GM18867 (cell line): ENCODE data around the gene PAFAH2.

ENCODE experiments used
- ATAC-seq: cut with Tn5 transposase; IDR thresholded peaks from one replicate; pipeline ENCODE4 v1.9.1; 2021; ENCODE audit warnings: mild to moderate bottlenecking, moderate library complexity; ENCODE audit not compliant: unreplicated experiment

Gene PAFAH2

DNA sequence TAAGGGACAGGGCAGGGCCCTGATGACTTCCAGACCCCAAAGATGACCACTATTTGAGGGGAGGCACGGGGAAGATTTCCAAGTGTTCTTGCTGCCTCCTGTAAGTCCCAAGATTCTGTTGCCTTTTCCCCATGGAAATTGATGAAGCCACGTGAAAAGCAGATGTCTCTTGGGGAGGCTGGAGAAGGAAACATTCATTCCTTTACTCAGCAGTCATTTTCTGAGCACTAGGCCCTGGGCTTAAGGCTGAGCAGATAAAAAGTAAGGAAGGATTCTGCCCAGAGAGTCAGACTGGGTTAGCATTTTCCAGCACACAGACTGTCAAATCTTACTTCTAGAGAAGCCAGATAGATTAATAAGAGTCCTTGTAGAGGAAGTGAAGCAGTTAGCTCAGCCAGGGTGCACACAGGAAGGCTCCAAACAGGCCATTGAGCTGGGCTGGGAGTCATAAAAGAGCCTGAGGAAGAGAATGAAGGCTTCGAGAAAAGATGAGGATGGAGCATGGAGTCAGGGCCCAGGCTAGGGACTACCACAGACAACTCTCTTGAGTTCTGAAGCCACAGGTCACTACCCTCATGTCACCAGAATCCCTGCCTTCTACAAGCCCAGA, 33.9 kb upstream of the PAFAH2 start:
- ATAC-seq, result no peak

DNA sequence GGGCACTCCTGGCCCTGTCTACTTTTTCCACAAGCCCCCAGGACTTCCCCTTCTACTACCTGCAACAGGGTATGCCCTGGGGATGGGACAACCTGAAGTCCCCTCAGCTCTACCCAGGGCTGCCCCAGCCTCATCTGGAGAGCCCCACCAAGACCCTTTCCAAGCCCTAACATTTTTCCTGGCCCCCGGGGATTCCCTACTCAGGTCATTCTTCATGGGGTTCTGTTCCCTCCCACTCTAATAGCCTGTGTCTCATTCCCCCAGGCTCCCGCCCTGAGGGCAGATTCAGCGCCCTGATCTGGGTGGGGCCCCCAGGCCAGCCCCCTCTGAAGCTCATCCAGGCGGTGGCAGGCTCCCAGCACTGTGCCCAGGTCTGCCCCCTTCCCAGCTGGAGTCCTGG, 33.3 kb upstream of the PAFAH2 start:
- ATAC-seq, result no peak

DNA sequence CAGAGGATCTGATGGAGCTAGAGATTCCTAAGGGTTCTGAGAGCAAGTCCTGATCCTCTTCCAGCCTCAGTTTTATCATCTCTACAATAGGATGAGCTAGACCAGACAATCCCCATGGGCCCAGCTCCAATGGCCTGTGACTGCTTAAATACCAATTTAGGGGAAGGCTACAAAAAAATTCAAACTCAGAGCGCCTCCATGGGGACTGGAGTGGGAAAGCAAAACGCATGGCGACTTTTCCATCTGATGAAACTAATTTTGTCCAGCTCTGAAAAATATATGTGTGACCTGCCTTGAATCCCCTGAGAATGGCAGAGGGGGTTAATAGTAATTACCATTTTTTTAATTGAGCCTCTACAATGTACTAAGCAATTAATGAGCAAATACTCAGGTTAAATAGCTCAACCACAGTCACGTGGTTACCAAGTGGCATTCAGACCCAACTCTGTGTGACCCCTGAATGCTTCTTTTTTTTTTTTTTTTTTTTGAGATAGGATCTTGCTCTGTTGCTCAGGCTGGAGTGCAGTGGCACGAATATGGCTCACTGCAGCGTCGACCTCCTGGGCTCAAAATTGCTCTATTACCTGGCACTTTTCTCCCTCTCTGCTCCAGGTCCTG, 32.1 kb upstream of the PAFAH2 start:
- no peak for ATAC-seq

DNA sequence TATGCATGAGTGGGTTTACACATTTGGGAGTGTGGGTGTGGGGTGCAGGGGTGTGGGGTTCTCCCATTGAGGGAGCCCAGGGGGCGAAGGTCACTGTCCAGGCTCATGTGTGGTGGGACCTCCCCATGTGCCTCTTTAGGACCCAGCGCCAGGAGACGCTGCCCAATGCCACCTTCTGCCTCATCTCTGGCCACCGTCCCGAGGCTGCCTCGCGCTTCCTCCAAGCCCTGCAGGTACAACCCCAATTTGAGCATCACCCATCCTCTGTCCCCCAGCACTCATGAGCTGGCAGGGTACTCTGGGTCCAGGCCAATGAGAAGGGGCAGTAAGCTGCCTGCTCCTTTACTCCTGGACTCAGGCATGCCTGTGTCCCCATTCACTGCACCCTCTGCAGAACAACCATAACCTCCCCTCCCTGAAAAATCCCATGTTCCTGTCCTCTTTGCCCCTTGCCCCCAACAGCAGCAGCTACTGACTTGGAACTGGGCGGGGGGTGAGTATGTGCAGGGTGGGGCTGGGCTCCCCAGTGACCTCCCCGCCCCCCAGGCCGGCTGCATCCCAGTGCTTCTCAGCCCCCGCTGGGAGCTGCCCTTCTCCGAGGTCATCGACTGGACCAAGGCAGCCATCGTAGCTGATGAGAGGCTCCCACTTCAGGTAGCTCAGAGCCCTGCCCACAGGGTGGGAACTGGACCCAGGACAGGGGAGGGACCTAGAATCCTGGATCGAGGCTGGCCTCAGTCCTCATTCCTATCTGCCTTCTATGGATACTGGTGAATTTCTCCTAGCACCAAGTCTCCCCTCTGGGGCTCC, 31.4 kb upstream of the PAFAH2 start:
- no peak for ATAC-seq

DNA sequence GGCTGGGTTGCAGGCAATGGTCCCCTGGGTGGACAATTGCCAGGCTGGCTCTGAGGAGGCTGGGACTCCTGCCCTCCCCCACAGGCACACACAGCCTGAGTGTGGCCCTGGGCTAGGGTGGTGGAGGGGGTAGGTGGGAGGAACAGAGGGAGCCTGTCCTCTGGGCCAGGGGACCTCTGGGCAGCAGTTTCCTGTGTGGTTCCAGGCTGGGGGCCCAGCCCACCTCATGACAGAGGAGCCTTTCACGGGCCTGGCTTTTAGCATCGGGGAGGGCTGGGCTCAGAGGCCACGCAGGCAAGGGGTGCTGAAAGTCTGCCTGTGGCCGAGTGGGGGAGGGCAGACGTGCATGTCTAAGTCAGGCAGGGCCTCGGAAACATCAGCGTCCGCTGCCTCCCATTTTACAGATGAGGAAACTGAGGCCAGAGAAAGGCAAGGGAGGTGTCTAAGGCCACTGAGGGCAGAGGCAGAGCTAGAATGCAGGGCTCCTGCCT, 30.7 kb upstream of the PAFAH2 start:
- ATAC-seq, result no peak

DNA sequence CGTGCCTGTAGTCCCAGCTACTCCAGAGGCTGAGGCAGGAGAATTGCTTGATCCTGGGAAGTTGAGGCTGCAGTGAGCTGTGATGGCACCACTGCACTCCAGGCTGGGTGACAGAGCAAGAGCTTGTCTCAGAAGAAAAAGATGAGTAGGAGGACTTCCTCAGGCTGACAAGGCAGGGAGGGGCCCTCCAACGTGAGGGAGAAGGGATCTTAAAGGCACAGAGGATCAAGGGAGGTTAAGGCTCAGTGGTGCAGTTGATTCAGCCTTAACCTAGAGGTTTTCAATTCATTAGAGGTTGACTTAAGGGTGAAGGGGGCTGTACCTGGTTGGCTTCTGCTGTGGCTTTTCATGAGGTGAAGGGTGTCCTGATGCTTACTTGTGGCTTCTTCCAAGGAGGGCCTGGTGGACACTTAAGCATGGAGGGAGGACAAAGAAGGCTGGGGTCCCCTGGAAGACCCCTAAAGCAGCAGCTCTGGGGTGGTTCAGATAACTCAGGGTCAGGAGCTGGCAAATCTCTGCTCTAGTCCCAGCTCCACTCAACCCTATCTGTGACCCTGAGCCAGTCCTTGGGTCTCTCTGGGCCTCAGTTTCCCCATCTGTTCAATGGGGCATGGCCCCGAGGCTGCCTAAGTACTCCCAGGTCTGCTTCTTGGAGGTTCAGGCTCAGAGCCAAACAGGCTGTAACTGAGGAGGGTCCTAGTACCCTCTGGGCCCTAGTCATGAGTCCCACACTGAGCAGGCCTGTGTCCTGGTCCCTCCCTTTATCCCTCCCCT, 30.0 kb upstream of the PAFAH2 start:
- no peak for ATAC-seq

DNA sequence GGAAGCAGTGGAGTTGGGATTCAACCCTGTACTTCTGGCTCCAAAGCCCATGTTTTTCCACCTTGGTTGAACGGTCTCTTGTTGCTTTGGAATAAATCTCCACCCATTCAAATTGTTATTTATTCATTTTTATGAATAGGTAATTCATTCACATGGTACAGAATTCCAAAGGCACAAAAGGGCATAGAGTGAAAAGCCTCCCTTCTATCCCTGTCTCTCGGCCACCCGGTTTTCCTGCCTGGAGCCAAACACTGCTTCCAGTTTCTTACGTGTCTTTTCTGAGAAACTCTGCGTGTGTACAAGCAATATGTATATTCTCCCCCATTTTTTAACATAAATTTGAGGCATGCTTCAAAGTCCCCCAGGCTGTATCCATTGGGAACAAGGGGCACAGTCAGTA, 27.7 kb upstream of the PAFAH2 start:
- ATAC-seq, result no peak

DNA sequence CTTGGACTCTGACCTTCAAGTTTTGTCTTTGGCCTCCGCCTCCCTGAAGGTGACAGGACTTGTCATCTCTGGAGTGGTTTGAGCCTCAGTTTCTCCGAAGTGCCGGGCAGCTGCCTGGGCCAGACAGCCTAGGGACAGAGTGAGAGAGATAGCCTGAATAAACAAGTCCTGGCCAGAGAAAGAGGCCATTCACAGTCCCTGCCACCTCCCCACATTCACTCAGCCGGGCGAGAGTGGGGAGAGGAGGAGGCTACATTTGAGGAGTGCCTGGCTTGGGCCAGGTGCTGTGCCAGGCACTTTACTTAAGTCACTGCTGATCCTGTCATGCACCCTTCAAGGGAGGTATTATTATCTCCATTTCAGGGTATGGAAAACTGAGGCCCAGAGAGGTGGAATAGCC, 27.2 kb upstream of the PAFAH2 start:
- no peak for ATAC-seq

DNA sequence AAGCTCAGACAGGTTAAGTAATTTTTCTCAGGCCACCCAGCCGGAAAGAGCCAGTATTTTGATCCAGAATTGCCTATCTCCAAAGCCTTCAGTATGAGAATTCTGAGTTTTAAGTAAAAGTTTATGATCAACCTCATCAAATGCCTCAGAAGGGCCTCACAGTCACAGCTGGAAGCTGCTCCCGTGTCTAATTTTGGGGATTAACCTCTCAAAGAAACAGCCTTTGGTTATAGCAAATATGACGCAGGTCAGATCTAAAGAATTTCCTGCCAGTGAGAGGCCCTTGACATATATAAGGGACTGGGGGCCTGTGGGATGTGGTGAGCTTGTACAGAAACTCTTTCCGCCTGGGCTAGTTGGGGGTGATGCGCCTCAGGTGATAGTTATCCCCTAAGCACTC, 26.0 kb upstream of the PAFAH2 start:
- ATAC-seq, result no peak

DNA sequence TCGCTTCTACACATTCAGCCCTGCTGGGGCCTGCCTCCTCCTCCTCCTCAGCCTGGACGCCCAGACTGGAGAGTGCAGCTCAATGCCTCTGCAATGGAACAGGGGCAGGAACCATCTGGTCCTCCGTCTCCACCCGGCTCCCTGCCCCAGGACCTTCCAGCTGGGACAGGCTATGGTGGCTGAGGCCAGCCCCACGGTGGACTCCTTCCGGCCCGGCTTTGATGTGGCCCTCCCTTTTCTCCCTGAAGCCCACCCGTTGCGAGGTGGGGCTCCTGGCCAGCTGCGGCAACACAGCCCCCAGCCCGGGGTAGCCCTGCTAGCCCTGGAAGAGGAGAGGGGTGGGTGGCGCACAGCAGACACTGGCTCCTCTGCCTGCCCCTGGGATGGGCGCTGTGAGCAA, 25.1 kb upstream of the PAFAH2 start:
- no peak for ATAC-seq

DNA sequence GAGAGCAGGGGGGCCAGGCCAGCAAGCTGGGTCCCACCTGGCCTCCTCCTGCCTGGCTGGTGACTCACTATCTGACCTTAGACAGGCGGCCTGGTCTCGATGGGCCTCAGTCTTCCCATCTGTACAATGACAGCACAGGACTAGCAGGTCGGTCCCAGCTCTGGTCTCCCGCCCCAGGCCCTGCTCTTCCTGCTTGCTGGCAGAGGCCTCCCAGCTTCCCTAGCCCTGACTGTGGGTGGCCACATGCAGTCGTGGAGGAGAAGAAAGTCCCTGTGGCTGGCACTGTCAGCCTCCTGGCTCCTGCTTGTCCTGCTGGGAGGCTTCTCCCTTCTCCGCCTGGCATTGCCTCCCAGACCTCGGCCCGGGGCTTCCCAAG, 24.5 kb upstream of the PAFAH2 start:
- no peak for ATAC-seq

DNA sequence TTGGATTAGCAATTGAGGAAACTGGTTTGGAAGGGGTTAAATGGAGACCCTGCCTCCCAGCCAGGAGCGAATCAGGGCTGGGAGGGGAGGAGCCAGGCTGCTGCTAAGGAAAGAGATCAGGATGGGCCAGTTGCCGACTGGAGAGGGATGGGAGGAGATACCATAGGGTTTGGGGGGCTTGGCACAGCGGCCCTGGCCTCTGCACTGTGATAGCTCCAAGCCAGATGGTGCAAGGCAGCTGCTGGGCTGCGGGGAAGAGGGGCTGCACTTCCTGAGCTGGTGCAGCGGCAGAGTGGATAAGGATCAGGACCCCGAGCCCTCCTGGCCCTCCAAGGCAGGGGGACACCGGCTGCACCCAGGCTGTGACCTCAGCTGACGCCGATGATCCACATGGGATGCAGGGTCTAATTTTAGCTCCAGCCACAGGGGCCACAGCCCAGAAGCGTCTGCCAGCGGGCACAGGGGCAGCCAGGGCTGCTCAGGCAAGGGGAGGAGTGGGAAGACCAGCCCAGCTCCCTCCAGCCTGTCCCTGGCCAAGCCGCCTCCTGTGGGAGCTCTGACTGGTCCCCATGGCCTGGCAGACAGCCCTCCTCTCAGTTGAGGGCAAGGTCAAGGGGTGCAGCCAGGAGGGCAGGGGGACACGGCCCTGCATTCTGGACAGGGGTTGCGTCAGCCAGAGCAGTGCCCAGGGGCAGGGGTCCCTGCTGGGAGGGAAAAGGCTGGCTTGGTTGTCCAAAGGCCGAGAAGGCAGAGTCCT, 24.0 kb upstream of the PAFAH2 start, which contains the start of gene EXTL1:
Gene EXTL1, plus strand, starts transcription at position 129 of the 757 bp plus-strand sequence. CDS start 872 bp downstream, outside the sequence.
- ATAC-seq, result no peak

DNA sequence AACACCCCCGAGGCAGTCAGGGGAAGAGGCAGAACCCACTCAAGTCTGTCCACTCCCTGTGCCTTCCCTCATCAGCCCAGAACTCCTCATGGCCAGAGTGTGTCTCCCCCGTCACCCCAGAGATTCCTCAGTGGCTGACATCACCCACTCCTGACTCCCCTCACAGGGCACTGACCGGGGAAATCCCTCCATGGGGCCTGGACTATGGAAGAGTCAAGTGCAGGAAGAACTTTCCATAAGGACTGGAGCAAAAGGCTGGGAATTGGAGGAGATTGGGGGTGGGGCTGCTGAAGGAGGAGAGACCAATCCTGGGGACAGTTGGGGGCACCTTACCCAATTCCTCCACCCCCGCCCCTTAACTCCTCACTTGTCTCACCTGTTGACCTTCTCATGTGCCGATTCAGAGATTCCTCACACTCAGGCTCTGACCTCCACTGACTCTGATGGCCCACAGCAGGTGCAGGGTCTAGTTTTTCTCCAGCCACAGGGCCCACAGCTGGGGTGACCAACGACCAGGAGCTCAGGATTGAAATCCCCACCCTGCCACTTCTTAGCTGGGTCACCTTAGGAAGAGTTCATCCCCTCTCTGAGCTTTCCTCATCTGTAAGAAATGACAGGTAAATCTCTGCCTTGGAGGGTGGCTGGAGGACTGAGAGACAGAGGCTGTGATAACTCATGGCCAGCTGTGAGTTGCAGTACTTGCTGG, 23.2 kb upstream of the PAFAH2 start:
- no peak for ATAC-seq

DNA sequence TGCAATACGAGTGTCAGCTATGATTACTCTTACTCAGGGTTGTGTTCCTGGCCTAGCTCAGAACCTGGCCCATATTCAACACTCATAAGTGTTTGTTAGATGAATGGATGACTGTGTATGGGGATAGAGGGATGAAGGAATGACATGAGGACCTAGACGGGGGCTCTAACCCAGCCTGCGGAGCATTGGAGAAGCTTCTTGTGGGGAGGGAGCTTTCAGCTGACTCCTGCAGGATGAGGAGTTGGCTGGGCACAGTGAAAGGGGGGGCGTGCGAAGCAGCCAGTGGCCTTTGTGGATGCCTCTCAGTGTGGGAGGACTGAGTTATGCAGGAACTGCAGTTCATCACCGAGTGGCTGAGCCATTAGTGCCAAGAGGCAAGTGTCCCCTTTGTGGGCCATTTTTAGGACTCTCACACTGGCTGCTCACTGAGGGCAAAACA, 22.5 kb upstream of the PAFAH2 start:
- ATAC-seq, result no peak

DNA sequence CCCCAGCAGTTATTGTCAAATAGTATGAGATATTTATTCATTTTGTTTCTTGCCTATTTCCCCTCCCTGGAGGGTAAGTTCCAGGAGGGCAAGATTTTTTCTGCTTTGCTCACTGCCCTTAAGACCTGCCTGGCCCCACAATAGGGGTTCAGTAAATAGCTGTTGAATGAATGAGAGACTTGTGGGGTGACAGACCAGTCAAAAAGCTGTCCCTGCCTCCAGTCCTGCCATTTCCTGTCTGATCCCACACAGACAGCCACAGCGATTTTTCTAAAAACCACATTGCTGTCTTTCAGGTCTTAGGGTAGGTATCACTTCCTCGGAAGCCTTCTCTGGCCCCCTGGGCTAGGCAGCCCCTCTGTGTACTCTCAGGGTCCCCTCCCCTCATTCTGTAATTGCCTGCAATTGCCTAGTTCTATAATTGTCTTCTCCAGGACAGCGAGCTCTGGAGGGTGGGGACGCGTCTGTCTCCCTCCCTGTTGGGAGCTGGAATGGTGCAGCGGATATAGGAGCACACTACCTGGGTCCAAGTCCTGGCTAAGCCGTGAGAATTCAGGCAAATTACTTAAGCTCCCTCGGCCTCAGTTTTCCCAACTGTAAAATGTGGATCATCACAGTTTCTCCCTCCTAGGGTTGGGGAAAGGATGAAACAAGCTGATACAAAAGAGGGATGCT, 21.9 kb upstream of the PAFAH2 start:
- no peak for ATAC-seq

DNA sequence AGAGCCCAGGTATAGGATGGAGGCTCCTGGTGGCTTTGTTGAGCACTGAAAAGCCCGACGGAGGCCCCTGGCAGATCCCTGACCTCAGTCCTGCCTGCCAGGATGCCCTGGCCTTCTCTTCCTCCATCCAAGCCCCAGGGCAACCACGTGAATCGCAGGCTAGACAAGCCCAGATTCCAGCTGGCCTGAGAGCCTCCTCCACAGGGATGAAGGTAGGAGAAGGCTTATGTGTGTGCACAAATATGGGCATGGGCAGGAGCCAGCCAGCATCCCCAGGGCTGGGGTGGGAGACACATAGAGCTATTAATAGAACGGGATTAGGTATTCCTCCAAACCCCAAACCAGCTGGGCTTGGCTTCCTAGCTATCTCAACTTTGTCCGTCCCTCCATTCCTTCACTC, 19.7 kb upstream of the PAFAH2 start:
- no peak for ATAC-seq

DNA sequence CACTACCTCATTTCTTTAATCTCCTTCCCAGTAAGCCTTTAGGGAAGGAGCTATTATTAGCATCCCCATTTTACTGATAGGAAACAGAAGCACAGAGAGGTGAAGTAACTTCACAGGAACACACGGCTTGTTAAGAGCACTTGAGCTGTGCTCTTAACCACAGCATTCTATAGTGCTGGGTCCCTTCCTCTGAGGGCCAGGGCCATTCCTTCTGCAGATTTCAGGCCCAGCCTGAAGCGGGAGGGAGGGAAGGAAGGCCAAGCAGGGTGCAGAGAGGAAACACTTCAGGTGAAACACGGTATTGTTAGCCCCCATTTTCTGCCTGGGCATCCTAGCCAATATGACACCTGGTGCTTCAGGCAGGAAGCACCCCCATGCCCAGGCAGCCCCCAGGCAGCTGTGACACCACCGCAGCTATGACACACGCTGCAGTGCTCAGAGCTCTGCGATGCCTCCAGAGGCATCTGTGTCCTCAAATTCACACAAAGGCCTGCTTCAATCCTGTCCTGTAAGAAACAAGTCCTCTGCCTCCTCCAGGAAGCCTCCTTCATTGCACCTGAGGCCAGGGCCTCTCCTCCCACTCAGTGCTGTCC, 19.2 kb upstream of the PAFAH2 start:
- ATAC-seq, result no peak

DNA sequence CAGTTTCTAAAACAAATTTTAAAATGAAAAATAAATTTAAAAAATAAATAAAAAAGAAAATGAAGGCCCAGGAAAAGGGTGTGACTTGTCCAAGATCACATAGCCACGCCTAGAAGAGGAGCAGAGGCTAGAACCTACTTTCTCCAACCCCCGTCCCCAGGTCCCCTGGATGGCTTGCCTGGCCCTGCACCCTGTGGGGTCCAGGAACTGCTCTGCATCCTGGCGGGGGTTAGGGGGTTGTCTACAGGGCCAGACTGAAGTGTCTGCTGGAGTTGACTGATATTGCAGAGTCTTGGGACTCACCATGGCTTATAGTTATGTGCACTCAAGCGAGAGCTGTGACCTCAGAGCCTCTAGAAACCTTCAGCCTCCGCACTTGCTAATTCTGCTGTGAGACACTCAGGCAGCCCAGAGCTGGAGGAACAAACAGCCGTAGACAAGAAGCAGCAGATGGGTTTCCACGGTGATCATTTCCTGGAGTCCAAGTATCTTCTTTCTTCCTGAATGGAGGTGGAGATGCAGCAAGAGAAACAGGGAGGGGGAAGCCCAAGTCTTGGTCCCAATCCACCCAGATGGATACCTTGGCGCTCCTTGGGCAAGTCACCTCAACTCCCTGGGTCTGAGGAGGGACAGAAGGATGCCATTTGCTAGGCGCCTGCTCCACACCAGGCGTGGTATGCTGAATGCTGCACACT, 18.5 kb upstream of the PAFAH2 start:
- ATAC-seq, result no peak
